T-helper 22 cell (primary cell): ENCODE data around the gene GAL.

Experiments used
- DNase-seq: peaks from one replicate; pipeline ENCODE4 v3.0.0-alpha.2; 2020; ENCODE audit warnings: low read depth

The GAL gene

DNA sequence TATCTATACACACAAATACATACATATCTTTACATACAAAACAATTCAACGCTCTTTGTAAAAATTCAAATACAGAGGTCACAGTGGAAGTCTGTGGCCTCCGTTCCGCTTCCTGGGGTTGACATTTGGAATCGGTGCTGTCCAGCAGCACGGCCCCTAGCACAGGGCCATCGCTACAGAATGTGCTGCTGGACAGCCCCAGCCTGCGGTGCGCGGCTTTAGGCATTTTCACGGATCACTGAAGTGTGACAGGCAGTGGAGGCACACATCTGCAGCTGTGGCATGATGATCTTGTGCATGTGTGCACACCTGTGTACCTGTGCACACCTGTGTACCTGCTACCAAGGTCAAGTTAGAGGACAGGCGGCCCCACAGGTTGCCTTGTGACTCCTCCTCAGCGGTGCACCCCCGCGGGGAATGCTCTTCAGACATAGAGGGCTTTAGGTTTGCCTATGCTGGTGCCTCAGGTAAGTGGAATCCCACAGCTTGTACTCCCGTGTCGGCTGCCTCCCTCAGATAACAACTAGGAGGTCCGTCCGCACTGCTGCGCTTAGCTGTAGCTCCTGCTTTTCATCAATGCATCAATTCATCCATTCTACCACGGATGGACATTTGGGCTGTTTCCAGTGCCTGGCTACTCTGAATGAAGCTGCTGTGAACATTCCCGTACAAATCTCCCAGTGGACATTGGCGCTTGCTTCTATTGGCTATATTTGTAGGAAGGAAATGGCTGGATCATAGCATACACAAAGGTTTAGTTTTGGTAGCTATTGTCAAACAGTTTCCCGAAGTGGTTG is 29.9 kb downstream of the GAL start:
- DNase-seq = no peak

DNA sequence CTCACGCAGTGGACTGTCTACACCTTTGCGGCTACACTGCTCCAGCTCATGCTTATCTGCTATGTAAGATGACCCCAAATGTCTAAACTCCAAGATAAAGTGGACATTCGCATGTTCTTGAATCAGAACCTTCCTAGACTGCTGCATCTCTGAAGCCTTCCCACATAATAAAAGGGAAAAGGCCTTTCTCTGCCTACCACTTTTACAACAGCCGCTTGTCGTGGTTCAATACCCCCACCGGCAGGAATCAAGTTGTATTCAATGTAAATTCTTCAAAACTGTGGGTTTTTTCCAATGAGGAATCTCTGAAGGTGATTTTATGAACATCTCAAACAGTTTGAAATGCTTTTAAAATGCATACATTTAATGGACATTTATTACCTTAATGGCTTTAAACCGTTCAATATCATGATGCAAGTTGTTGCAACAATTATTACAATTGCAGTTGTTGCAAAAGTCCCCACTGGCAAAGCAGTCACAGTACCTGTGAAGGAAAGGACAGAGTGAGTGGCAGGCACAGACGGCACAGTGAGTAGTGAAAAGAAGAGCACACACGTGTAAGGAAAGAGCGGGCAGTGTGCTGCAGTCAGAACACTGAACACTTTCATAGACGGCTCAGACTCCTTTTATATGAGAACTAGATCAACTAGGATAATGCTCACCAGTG is 31.2 kb downstream of the GAL start:
- no peak for DNase-seq

DNA sequence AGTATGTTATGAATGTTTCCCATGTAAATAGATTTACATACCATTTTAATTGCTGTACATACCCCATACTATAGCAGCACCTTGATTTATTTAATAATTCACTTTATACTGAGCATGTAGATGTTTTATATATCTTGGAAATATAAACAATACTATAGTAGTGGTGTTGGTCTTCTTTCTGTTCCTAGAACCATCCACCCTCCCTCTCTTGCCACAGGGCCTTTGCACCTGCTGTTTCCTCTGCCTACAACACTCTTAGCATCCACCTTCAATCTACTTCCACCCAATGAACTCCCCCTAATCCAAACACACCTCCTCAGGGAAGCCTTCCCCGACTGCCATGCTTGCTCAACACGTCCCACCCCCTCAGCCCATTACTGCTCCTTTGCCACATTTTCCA is 36.7 kb downstream of the GAL start:
- no peak for DNase-seq

DNA sequence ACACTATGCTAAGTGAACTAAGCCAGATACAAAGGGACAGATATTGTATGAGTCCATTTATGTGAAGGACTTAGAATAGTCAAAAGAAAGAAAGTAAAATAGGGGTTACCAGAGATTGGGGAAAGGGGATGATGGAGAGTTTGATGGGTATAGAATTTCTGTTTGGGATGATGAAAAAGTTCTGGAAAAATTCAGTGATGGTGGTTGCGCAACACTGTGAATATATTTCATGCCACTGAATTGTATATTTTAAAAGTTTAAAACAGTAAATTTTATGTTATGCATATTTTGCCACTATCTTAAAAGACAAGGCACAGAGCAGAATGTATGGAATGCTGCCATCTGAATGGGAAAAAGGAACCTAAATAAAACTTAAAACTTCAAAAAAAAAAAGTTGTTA is 37.8 kb downstream of the GAL start:
- DNase-seq = no peak

GRCh38 chr11:68724293-68724692 is 39.9 kb downstream of the GAL start:
- no peak for DNase-seq

GRCh38 chr11:68727783-68728182 is 43.4 kb downstream of the GAL start:
- DNase-seq = no peak

- DNase-seq = no peak
Observed at GRCh38 chr11:68734111-68734510, 49.8 kb downstream of the GAL start.

DNA sequence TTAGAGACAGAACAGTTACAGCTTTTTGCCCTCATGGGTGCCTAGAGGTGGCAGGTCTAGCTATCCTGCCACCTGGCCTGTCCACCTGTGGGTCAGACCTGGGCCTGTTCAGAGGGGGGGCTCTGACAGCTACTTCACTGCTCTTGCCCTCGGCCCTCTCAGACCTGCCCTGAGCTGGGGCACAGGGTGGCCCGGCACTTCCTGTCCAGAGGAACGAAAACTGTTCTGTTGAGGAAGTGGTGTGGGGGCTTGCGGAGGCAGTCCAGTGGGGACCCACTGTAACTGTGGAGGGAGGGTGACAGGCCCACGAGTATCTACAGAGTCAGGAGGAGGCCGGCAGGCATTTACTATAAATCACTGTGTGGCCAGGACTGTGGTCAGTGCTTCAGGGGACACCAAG is 50.8 kb downstream of the GAL start:
- no peak for DNase-seq

GRCh38 chr11:68735646-68736045 is 51.3 kb downstream of the GAL start:
- DNase-seq = no peak
